DMS 273 (cell line): ENCODE data around the gene CDS2.

Experiments
- DNase-seq: peaks from one replicate; lab custom pipeline; 2025; ENCODE audit not compliant: unreplicated experiment; lab: John Stamatoyannopoulos, UW

The CDS2 gene

GRCh38 chr20:5178046-5178445, 51.2 kb downstream of the CDS2 start:
- no peak for DNase-seq

DNA sequence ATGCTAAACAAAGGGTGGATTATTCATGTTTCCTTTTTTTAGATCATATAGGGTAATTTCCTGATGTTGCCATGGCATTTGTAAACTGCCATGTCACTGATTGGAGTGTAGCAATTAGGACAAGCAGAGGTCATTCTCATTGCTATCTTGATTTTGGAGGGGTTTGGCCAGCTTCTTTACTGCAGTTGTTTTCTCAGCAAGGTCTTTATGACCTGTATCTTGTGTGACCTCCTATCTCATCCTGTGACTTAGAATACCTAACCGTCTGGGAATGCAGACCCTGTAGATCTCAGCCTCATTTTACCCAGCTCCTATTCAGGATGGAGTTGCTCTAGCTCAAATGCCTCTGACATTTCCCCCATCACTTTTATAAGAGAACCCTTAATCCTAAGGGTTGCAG, 53.6 kb downstream of the CDS2 start:
- DNase-seq = no peak

- no peak for DNase-seq
Observed at GRCh38 chr20:5180933-5181332, 54.1 kb downstream of the CDS2 start.

GRCh38 chr20:5181492-5181891, 54.7 kb downstream of the CDS2 start:
- no peak for DNase-seq

GRCh38 chr20:5181958-5182357, 55.1 kb downstream of the CDS2 start:
- no peak for DNase-seq

DNA sequence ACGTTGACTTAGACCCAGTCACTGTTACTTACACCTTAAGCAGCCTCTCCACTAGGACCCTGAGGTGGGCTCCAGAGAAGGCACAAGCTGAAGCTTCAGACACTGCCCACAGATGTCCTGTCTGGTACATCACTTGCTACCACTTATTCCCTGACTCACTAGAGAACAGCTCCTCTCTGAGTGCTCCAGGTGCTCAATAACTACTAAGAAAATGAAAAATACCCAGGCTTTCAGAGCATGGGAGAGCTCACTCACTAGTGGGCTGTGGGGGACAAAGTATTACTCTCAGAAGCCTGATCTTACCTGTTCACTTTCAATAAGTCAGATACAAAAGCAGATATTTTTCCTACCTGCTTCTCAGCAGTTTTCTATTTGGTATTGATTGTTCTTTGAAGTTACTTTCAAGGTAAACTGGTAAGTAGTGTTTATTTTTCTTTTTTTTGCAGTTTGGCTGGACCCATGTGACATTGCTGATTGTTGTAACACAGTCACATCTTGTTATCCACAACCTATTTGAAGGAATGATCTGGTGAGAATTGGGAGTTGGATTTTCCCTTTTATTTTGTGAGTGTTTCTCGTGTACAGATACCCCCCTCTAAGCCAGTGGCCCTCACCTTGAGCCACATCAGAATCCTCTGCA, 55.9 kb downstream of the CDS2 start:
- DNase-seq = no peak

GRCh38 chr20:5183731-5184474, 57.1 kb downstream of the CDS2 start:
- DNase-seq = no peak

DNA sequence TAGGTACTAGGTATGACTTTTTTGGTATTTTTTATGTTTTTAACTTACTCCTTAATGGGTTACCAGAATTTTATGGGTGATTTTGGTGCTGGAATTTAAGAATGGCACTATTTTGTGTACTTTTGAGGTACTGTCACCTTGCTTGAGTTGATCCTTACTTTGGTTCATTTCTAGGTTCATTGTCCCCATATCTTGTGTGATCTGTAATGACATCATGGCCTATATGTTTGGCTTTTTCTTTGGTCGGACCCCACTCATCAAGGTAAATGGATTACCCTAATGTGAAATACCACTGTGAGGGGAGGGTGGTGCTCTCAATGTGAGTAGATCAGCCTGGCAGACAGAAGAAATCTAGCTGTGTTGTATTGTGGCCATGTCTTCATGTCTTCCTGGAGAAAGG, 57.9 kb downstream of the CDS2 start:
- DNase-seq = no peak

- DNase-seq = no peak
Observed at GRCh38 chr20:5187122-5187521, 60.3 kb downstream of the CDS2 start.

DNA sequence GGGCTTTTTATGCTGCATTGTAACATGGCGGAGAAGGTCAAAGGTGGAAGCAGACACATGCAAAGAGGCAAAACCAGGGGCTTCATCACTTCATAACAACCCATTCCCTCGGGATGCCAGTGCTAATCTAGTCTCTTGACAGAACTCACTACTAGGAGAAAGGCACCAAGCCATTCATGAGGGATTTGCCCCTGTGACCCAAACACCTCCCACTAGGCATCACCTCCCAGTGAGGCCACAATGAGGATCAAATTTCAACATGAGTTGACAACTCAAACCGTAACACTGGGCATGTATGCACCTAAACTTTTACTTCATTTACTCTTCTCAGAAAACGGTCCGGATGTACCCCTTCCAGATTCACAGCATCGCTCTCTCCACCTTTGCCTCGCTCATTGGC, 61.9 kb downstream of the CDS2 start:
- DNase-seq = no peak

DNA sequence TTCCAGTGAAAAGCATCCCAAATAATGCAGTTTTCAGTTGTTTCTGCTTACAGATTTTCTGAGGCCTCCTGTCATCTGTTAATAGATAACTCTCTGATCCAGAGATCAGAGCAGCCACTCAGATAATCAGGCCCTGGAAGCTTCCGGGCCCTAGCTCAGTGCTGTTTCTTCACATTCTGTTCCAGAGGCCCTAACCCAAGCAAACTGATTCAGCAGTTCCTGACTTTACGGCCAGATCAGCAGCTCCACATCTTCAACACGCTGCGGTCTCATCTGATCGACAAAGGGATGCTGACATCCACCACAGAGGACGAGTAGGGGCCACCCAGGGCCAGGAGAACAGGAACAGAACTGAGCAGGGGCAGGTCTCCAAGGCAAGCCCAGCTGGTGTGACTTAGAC, 63.1 kb downstream of the CDS2 start:
- DNase-seq = no peak

DNA sequence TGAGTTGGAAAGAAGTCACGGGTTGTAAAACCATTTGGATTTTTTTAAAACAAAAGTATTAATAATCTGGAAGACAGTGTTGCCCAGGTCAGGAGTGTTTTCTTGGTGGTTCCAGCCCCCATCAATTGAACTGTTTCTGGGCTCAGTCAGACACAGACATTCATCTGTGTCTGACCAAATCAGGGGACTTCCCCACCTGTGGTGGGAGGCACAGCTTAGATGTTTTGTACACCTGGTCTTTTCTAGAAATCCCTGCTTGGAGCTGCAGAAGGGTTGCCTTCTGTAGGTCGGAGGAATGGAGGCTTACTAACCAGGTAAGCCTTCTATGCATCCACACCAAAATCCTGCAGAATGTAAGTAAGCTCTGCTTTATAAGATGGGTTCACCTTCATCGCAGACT, 63.6 kb downstream of the CDS2 start:
- DNase-seq = no peak

DNA sequence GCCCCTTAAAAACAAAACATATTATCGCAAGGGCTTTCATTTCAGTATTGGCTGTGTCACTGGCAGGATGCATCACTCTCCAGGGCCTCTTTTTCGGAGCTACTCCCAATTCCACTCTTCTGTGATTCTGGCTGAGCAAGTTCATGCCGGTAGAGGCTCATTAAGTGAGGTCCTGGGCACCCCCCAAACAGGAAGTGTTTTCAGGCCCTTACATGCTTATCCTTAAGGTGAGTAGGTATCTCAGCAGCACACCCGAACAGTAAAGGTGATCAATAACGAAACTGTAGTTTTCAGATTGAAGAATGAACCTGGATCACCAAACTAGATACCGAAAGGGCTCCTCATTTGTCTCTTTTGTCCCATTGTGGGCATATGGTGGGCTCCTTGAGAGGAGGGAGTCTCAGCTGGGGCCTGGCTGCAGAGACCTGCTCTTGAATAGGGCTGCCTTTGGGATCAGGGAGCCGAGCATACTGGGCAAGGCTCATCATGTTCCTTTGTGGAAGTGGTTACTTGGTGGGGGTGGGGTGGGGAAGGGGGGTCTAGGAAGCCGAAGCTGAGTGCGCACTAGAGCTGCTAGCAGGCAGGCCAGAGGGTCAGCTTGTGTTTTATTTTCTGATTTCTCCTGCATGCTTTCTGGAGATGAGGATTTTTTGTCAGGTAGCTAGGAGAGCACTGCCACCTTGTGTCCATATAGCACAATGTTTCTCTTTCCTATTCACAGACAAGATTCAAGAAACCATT, 65.2 kb downstream of the CDS2 start:
- peak; percentile 76 for DNase-seq

- DNase-seq = no peak
Observed at GRCh38 chr20:5192570-5193431, 66.0 kb downstream of the CDS2 start.

- DNase-seq = no peak
Observed at GRCh38 chr20:5195655-5196054, 68.8 kb downstream of the CDS2 start.

DNA sequence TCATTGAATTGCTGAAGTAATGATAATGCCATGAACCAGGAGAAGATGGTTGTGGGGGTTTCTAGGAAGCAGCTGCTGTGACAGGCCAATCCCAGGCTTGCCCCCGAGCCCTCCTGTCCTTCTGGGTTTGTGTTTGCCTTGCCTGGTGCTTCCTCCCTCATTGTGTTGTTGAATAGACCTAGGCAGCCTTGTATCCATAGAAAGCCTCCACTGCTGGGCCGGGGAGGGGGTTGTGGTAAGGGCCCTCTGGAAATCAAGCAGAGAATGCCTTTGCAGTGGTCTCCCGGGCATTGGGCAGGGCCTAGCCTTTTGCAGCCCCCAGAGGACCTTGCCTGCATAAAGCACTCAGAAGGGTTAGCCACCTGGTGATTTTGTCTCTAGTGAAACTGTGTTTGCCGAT, 69.3 kb downstream of the CDS2 start:
- DNase-seq = no peak

- DNase-seq = no peak
Observed at GRCh38 chr20:5197270-5197827, 70.5 kb downstream of the CDS2 start.

DNA sequence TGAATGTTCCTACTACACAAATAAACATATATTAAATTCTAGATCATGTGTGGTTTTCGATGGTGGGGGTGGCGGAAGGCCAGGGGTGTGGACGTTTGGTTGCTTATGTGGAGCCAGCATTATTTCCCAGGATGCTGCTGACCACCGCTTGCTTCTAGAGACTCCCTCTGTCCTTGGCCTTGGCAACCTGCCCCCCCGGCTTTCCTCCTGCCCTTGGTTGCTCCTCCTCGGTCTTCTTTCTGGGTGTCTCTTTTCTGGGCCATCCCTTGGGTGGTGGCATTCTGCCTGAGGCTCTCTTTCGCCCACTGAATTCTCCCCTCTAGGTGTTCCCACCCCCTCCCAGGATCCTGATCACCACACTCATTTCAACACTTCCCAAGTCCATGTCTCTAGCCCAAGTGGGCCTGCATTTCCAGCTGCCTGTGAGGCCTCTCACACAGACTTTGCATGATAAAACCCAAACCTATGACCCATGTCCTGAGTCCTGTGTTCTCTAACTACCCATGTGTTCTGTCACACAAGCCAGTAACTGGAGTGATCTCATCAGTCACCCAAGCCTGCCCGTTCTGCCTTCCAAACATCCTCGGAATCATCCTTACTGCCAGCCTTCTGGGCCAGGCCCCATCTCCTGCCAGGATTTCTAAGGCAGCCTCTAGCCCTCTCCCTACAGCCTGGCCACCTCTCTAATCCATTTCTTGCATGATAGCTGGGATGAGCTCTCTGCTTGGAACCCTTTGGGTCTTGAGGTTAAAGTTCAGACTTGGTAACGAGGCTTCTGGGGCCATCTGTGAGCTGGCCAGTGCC, 71.2 kb downstream of the CDS2 start:
- DNase-seq = no peak

GRCh38 chr20:5198651-5198924, 71.8 kb downstream of the CDS2 start:
- DNase-seq = no peak

DNA sequence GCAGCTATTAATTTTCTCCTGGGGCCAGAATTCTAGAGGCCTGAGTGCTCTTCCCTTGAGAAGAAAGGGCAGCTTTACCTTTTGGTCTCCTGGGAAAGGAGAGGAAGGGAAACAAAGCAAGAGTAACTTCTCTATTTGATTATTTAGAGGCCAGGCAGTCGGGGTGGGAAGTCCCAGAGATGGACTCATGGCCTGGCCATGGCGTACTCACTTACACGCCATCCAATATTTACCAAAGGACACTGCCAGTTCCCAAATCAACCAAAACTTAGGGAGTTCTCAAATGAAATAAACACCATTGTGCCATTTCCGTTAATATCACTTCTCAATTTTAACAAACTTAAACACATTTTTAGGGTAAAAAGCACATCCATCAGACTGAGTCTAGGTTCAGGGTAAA, 76.6 kb downstream of the CDS2 start:
- no peak for DNase-seq
